Liver (tissue), 9 donors: Measurements from ENCODE around the gene ENDOG. TPM values are rescaled to one million over a fixed set of nuclear protein-coding genes. Genes with fewer than 3 reads are reported as not detected.
"Not testable (repeated sequence)": the region's sequence is repeated elsewhere in the genome, so short reads cannot be mapped to it uniquely, and the experiment has no call there.

Source experiments
- DNase-seq: peaks from one replicate; pipeline ENCODE4 v3.0.0-alpha.2; 2017; ENCODE audit warnings: low spot score
- H3K27ac ChIP-seq, 2 donors: one replicate each; pipeline ENCODE4 v1.7.0; 2013; ENCODE audit warnings: inconsistent platforms in 2 of 2, low read length in 2 of 2, control low read depth in 1 of 2, low read depth in 1 of 2, mild to moderate bottlenecking in 1 of 2
- H3K27me3 ChIP-seq, 4 donors: one replicate each; pipeline versions ENCODE4 v1.6.1 to v1.7.0; 2013; ENCODE audit warnings: low read length in 3 of 4, inconsistent platforms in 1 of 4, mild to moderate bottlenecking in 1 of 4, moderate library complexity in 1 of 4; ENCODE audit not compliant: control insufficient read depth in 4 of 4, insufficient read depth in 4 of 4
- H3K36me3 ChIP-seq, 4 donors: one replicate each; pipeline versions ENCODE4 v1.6.1 to v1.7.0; 2013; ENCODE audit warnings: low read length in 3 of 4, mild to moderate bottlenecking in 3 of 4, low read depth in 1 of 4, moderate library complexity in 1 of 4; ENCODE audit not compliant: control insufficient read depth in 4 of 4, insufficient read depth in 3 of 4
- H3K4me1 ChIP-seq, 4 donors: one replicate each; pipeline versions ENCODE4 v1.6.1 to v1.7.0; 2013; ENCODE audit warnings: low read length in 3 of 4, mild to moderate bottlenecking in 3 of 4, moderate library complexity in 1 of 4; ENCODE audit not compliant: control insufficient read depth in 4 of 4, insufficient read depth in 4 of 4
- H3K4me3 ChIP-seq, 3 donors: one replicate each; pipeline versions ENCODE4 v1.6.1 to v1.7.0; 2013; ENCODE audit warnings: low read length in 3 of 3, control low read depth in 1 of 3, low read depth in 1 of 3, mild to moderate bottlenecking in 1 of 3
- H3K9ac ChIP-seq, 2 donors: one replicate each; pipeline ENCODE4 v1.7.0; 2013; ENCODE audit warnings: low read length in 2 of 2, mild to moderate bottlenecking in 2 of 2, moderate library complexity in 2 of 2, control low read depth in 1 of 2, low read depth in 1 of 2
- H3K9me3 ChIP-seq, 4 donors: one replicate each; pipeline versions ENCODE4 v1.6.1 to v1.7.0; 2013; ENCODE audit warnings: low read length in 3 of 4; ENCODE audit not compliant: control insufficient read depth in 4 of 4
- EGR1 ChIP-seq, 2 donors: IDR thresholded peaks; 2 replicates each; pipeline ENCODE4 v1.6.1; 2016 to 2018; ENCODE audit warnings: antibody characterized with exemption in 2 of 2, low read depth in 2 of 2
- FOXA1 ChIP-seq: IDR thresholded peaks from 2 replicates; pipeline ENCODE4 v1.6.1; 2016; ENCODE audit warnings: antibody characterized with exemption
- FOXA2 ChIP-seq: IDR thresholded peaks from 2 replicates; pipeline ENCODE4 v1.6.1; 2016; ENCODE audit warnings: antibody characterized with exemption
- GABPA ChIP-seq, 2 donors: IDR thresholded peaks in 1 of 2; conservative IDR thresholded peaks in 1 of 2; 2 replicates each; pipeline ENCODE4 v1.6.1; 2016; ENCODE audit warnings: antibody characterized with exemption in 2 of 2, mild to moderate bottlenecking in 1 of 2, moderate library complexity in 1 of 2
- HNF4A ChIP-seq, 2 donors: conservative IDR thresholded peaks; 2 replicates each; pipeline ENCODE4 v1.6.1; 2016; ENCODE audit warnings: antibody characterized with exemption in 2 of 2, mild to moderate bottlenecking in 2 of 2
- HNF4G ChIP-seq: IDR thresholded peaks from 2 replicates; pipeline ENCODE4 v1.6.1; 2016; ENCODE audit warnings: antibody characterized with exemption
- JUND ChIP-seq, 2 donors: IDR thresholded peaks; 2 replicates each; pipeline ENCODE4 v1.6.1; 2016; ENCODE audit warnings: antibody characterized with exemption in 2 of 2
- NR2F2 ChIP-seq: IDR thresholded peaks from 2 replicates; pipeline ENCODE4 v1.6.1; 2016; ENCODE audit warnings: antibody characterized with exemption
- RAD21 ChIP-seq, 2 donors: IDR thresholded peaks; 2 replicates each; pipeline ENCODE4 v1.6.1; 2016; ENCODE audit warnings: antibody characterized with exemption in 2 of 2, mild to moderate bottlenecking in 2 of 2
- RXRA ChIP-seq, 2 donors: IDR thresholded peaks; 2 replicates each; pipeline ENCODE4 v1.6.1; 2017 to 2018; ENCODE audit warnings: antibody characterized with exemption in 2 of 2, mild to moderate bottlenecking in 1 of 2
- SP1 ChIP-seq: IDR thresholded peaks from 2 replicates; pipeline ENCODE4 v1.6.1; 2018; ENCODE audit warnings: antibody characterized with exemption, mild to moderate bottlenecking
- TAF1 ChIP-seq: conservative IDR thresholded peaks from 2 replicates; pipeline ENCODE4 v1.6.1; 2016; ENCODE audit warnings: antibody characterized with exemption, mild to moderate bottlenecking
- YY1 ChIP-seq: IDR thresholded peaks from 2 replicates; pipeline ENCODE4 v1.6.1; 2016; ENCODE audit warnings: antibody characterized with exemption, mild to moderate bottlenecking
- WGBS: extraction: QIAGEN DNeasy Blood & Tissue Kit; methylation state at CpG from one replicate; pipeline ENCODE4 v1.1.7; 2013; 5-methylcytosine and 5-hydroxymethylcytosine counted together
- polyA plus RNA-seq, 2 donors: library from polyadenylated mRNA; stranded (reverse) in 1 of 2; unstranded in 1 of 2; fragments of 200-250 nt in 1 of 2; fragments of >200 nt in 1 of 2; fragmentation: Nextera tagmentation in 1 of 2; extraction: Ambion mirVana in 1 of 2; gene quantifications; one replicate each; pipeline versions ENCODE4 v1.2.1 to v1.2.3, GENCODE V29; 2013 to 2015
- total RNA-seq, 2 donors: library from RNA; depleted of rRNA; stranded (reverse); fragments of >200 nt; gene quantifications; one replicate each; pipeline ENCODE4 v1.2.3, GENCODE V29; 2014
- TF ChIP-seq, protein P1 (sequence below): IDR thresholded peaks from 2 replicates; pipeline ENCODE4 v1.6.1; 2016; ENCODE audit warnings: antibody characterized with exemption, mild to moderate bottlenecking
- TF ChIP-seq, protein P2 (sequence below): IDR thresholded peaks from 2 replicates; pipeline ENCODE4 v1.6.1; 2016; ENCODE audit warnings: antibody characterized with exemption
- TF ChIP-seq, protein P3 (sequence below): IDR thresholded peaks from 2 replicates; pipeline ENCODE4 v1.6.1; 2016; ENCODE audit warnings: antibody characterized with exemption
- TF ChIP-seq, protein P4 (sequence below): fragments of 150-350 bp; IDR thresholded peaks from 2 replicates; pipeline ENCODE4 v1.5.1; 2017; ENCODE audit warnings: improper control_type of control experiment, low read depth, low read length; ENCODE audit not compliant: missing input control
- TF ChIP-seq, protein P5 (sequence below): IDR thresholded peaks from 2 replicates; pipeline ENCODE4 v1.6.1; 2016; ENCODE audit warnings: antibody characterized with exemption
- donor health status: healthy.
- donor health status: healthy.
- donor health status: healthy.
- donor health status: healthy.
- donor health status: healthy.

ENDOG gene
- total and polyA plus RNA-seq, 4 donors = 11.3 to 25.0 (median 15.0) TPM

DNA sequence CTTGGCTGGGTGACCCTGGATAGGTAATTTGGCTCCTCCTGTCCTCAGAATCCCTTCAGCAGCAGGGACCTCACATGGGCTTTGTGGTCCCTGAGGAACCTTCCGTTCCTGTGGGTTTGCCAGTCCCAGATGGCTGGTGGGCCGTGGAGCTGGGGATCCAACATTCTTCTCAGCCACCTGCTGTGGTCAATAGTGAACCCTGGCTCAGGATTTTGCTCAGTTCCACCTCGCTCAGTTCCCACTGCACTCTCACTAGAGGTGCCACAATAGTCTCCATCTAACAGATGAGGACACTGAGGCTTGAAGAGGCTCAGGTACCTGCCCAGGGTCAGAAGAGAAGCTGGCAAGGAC lies 28.4 kb downstream of the ENDOG start:
- H3K36me3 ChIP-seq = peaks cover 0 to 9% (median 5%) of the 10 kb centered on the region in 4 donors
- no peak overlapping the region for H3K27ac ChIP-seq
- H3K9ac ChIP-seq = no peak overlapping the region
- DNase-seq = no peak
- H3K4me1 ChIP-seq = peaks cover 0 to 6% (median 1%) of the 10 kb centered on the region in 4 donors
- WGBS = 94% methylated on average over 3 of the region's 3 CpGs
- H3K4me3 ChIP-seq = no peak overlapping the region
- H3K27me3 ChIP-seq = no peaks in the 10 kb centered on the region
- TF ChIP-seq HNF4A (conservative IDR thresholded peaks at IDR 0.05) (no peak), FOXA2 (no peak), EGR1 (IDR thresholded peaks at IDR 0.05; ENCODE audit: low read depth in 2 of 2) (no peak), RAD21 (IDR thresholded peaks at IDR 0.05) (no peak), GABPA (IDR thresholded peaks at IDR 0.05 in 1 of 2, conservative IDR thresholded peaks at IDR 0.05 in 1 of 2) (no peak), HNF4G (no peak), JUND (IDR thresholded peaks at IDR 0.05) (no peak)
- TF ChIP-seq, protein P1, sequence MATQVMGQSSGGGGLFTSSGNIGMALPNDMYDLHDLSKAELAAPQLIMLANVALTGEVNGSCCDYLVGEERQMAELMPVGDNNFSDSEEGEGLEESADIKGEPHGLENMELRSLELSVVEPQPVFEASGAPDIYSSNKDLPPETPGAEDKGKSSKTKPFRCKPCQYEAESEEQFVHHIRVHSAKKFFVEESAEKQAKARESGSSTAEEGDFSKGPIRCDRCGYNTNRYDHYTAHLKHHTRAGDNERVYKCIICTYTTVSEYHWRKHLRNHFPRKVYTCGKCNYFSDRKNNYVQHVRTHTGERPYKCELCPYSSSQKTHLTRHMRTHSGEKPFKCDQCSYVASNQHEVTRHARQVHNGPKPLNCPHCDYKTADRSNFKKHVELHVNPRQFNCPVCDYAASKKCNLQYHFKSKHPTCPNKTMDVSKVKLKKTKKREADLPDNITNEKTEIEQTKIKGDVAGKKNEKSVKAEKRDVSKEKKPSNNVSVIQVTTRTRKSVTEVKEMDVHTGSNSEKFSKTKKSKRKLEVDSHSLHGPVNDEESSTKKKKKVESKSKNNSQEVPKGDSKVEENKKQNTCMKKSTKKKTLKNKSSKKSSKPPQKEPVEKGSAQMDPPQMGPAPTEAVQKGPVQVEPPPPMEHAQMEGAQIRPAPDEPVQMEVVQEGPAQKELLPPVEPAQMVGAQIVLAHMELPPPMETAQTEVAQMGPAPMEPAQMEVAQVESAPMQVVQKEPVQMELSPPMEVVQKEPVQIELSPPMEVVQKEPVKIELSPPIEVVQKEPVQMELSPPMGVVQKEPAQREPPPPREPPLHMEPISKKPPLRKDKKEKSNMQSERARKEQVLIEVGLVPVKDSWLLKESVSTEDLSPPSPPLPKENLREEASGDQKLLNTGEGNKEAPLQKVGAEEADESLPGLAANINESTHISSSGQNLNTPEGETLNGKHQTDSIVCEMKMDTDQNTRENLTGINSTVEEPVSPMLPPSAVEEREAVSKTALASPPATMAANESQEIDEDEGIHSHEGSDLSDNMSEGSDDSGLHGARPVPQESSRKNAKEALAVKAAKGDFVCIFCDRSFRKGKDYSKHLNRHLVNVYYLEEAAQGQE = no peak
- TF ChIP-seq, protein P2, sequence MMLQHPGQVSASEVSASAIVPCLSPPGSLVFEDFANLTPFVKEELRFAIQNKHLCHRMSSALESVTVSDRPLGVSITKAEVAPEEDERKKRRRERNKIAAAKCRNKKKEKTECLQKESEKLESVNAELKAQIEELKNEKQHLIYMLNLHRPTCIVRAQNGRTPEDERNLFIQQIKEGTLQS = no peak
- TF ChIP-seq, protein P3, sequence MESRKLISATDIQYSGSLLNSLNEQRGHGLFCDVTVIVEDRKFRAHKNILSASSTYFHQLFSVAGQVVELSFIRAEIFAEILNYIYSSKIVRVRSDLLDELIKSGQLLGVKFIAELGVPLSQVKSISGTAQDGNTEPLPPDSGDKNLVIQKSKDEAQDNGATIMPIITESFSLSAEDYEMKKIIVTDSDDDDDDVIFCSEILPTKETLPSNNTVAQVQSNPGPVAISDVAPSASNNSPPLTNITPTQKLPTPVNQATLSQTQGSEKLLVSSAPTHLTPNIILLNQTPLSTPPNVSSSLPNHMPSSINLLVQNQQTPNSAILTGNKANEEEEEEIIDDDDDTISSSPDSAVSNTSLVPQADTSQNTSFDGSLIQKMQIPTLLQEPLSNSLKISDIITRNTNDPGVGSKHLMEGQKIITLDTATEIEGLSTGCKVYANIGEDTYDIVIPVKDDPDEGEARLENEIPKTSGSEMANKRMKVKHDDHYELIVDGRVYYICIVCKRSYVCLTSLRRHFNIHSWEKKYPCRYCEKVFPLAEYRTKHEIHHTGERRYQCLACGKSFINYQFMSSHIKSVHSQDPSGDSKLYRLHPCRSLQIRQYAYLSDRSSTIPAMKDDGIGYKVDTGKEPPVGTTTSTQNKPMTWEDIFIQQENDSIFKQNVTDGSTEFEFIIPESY = no peak
- peaks cover 0 to 4% (median 0%) of the 10 kb centered on the region in 4 donors for H3K9me3 ChIP-seq

DNA sequence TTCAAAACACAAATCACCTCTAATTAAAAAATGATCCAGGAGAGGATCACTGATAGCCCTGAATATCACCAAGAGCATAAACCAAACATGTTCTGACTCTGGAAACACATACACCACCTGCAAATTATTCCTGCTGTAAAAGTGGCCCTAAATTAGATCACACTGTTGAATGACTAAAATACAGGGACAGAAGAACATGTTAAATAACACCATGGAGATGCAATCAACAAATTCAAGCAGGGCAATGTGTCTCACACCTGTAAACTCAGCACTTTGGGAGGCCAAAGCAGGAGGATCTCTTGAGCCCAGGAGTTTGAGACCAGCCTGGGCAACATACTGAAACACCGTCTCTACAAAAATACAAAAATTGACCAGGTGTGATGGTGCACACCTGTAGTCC lies 29.5 kb downstream of the ENDOG start:
- no peak overlapping the region for H3K9ac ChIP-seq
- no peaks in the 10 kb centered on the region for H3K27me3 ChIP-seq
- WGBS = 97% methylated on average over 1 of the region's 1 CpG
- H3K4me1 ChIP-seq = peaks cover 0 to 13% (median 8%) of the 10 kb centered on the region in 4 donors
- H3K4me3 ChIP-seq = no peak overlapping the region
- H3K27ac ChIP-seq = no peak overlapping the region
- peaks cover 0 to 4% (median 0%) of the 10 kb centered on the region in 4 donors for H3K9me3 ChIP-seq
- DNase-seq = no peak
- TF ChIP-seq RXRA (IDR thresholded peaks at IDR 0.05) = no peak
- TF ChIP-seq SP1 = no peak
- no peak for TF ChIP-seq HNF4G
- no peak for TF ChIP-seq NR2F2
- no peak for TF ChIP-seq RAD21 (IDR thresholded peaks at IDR 0.05)
- TF ChIP-seq, protein P4, sequence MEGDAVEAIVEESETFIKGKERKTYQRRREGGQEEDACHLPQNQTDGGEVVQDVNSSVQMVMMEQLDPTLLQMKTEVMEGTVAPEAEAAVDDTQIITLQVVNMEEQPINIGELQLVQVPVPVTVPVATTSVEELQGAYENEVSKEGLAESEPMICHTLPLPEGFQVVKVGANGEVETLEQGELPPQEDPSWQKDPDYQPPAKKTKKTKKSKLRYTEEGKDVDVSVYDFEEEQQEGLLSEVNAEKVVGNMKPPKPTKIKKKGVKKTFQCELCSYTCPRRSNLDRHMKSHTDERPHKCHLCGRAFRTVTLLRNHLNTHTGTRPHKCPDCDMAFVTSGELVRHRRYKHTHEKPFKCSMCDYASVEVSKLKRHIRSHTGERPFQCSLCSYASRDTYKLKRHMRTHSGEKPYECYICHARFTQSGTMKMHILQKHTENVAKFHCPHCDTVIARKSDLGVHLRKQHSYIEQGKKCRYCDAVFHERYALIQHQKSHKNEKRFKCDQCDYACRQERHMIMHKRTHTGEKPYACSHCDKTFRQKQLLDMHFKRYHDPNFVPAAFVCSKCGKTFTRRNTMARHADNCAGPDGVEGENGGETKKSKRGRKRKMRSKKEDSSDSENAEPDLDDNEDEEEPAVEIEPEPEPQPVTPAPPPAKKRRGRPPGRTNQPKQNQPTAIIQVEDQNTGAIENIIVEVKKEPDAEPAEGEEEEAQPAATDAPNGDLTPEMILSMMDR = no peak
- TF ChIP-seq TAF1 = no peak
- no peak for TF ChIP-seq FOXA1
- TF ChIP-seq, protein P1 = no peak
- TF ChIP-seq YY1 = no peak
- no peak for TF ChIP-seq EGR1 (IDR thresholded peaks at IDR 0.05; ENCODE audit: low read depth in 2 of 2)
- TF ChIP-seq, protein P5, sequence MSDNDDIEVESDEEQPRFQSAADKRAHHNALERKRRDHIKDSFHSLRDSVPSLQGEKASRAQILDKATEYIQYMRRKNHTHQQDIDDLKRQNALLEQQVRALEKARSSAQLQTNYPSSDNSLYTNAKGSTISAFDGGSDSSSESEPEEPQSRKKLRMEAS = no peak
- H3K36me3 ChIP-seq = peaks cover 0 to 2% (median under 1%) of the 10 kb centered on the region in 4 donors

DNA sequence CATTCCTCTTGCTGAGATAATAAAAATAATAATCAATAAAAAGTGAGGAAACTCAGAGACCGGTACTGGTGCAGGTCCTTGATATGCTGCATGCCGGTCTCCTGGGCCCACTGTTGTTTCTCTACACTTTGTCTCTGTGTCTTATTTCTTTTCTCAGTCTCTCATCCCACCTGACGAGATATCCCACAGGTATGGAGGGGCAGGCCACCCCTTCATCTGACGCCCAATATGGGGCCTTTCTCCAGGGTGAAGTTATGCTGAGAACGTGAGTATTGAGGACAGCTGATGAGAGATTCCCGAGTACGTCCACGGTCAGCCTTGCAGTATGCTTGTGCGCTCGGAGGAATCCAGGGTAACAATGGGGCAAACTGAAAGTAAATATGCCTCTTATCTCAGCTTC lies 32.7 kb downstream of the ENDOG start:
- H3K9ac ChIP-seq, H3K9me3 ChIP-seq, H3K4me3 ChIP-seq, DNase-seq, H3K36me3 ChIP-seq, H3K27ac ChIP-seq, H3K27me3 ChIP-seq: not testable (repeated sequence)
- H3K4me1 ChIP-seq = peaks cover under 1 to 13% (median 11%) of the 10 kb centered on the region in 4 donors
- 88% methylated on average over 10 of the region's 10 CpGs for WGBS
